Keratinocyte (primary cell): ENCODE results near the gene VPS8. TPM values are rescaled to one million over a fixed set of nuclear protein-coding genes. Genes with fewer than 3 reads are reported as not detected.

Experiments
- DNase-seq: peaks from one replicate; pipeline ENCODE4 v3.0.0-alpha.2; 2011; ENCODE audit warnings: low read depth, missing footprints, low spot score
- FAIRE-seq: peaks from 2 replicates; lab custom pipeline; 2011; peaks lifted over from hg19 to GRCh38; lab: Jason Lieb, UNC
- H2AFZ ChIP-seq: 2 replicates; pipeline ENCODE4 v1.6.0; 2012; ENCODE audit warnings: low read length, control low read depth, inconsistent platforms; ENCODE audit not compliant: control insufficient read depth
- H3K27ac ChIP-seq: 2 replicates; pipeline ENCODE4 v1.5.1; 2011; ENCODE audit warnings: low read length; ENCODE audit not compliant: control insufficient read depth, insufficient read depth
- H3K27me3 ChIP-seq: 3 replicates; pipeline ENCODE4 v1.6.0; 2011; ENCODE audit warnings: low read length; ENCODE audit not compliant: control insufficient read depth, insufficient read depth; ENCODE audit errors: extremely low read depth
- H3K36me3 ChIP-seq, 2 experiments: 2 replicates in 1 of 2; 3 replicates in 1 of 2; pipeline ENCODE4 v1.5.1; 2011; ENCODE audit warnings: low read length in 2 of 2, mild to moderate bottlenecking in 1 of 2; ENCODE audit not compliant: control insufficient read depth in 2 of 2, insufficient read depth in 2 of 2; ENCODE audit errors: extremely low read depth in 1 of 2
- H3K4me1 ChIP-seq: 3 replicates; pipeline ENCODE4 v1.5.1; 2011; ENCODE audit warnings: low read length; ENCODE audit not compliant: control insufficient read depth, insufficient read depth; ENCODE audit errors: extremely low read depth
- H3K4me2 ChIP-seq: 3 replicates; pipeline ENCODE4 v1.6.0; 2011; ENCODE audit warnings: low read depth, low read length; ENCODE audit not compliant: control insufficient read depth, insufficient read depth; ENCODE audit errors: extremely low read depth
- H3K4me3 ChIP-seq, 3 experiments: fragments of 200-600 bp in 1 of 3; sonication (generic) in 1 of 3; 2 replicates in 2 of 3; 3 replicates in 1 of 3; pipeline ENCODE4 v1.5.1; 2011 to 2016; ENCODE audit warnings: low read length in 3 of 3, mild to moderate bottlenecking in 3 of 3, control low read depth in 2 of 3, inconsistent platforms in 1 of 3, low read depth in 1 of 3, mixed read lengths in 1 of 3, mixed run types in 1 of 3, moderate library complexity in 1 of 3; ENCODE audit not compliant: control insufficient read depth in 2 of 3, insufficient read depth in 2 of 3; ENCODE audit errors: extremely low read depth in 1 of 3
- H3K79me2 ChIP-seq: 2 replicates; pipeline ENCODE4 v1.6.0; 2012; ENCODE audit warnings: low read length; ENCODE audit not compliant: control insufficient read depth, insufficient read depth
- H3K9ac ChIP-seq: 3 replicates; pipeline ENCODE4 v1.6.0; 2011; ENCODE audit warnings: low read length; ENCODE audit not compliant: control insufficient read depth, insufficient read depth; ENCODE audit errors: extremely low read depth
- H3K9me1 ChIP-seq: 3 replicates; pipeline ENCODE4 v1.6.0; 2011; ENCODE audit warnings: low read length; ENCODE audit not compliant: control insufficient read depth, insufficient read depth; ENCODE audit errors: extremely low read depth
- H3K9me3 ChIP-seq: 2 replicates; pipeline ENCODE4 v1.5.1; 2012; ENCODE audit warnings: low read depth, low read length; ENCODE audit not compliant: control insufficient read depth
- H4K20me1 ChIP-seq: 3 replicates; pipeline ENCODE4 v1.6.0; 2011; ENCODE audit warnings: low read length; ENCODE audit not compliant: control insufficient read depth, insufficient read depth; ENCODE audit errors: extremely low read depth
- EZH2 ChIP-seq: IDR thresholded peaks from one replicate; pipeline ENCODE4 v1.6.1; 2012; ENCODE audit warnings: inconsistent platforms, mild to moderate bottlenecking, low read length, moderate library complexity
- dilution Hi-C: fragments of 300-500 bp; cut with MboI; formaldehyde crosslinking; loops from one replicate; pipeline ENCODE4 v1.7.0; 2020; ENCODE audit warnings: low sequenced_read_pairs; ENCODE audit not compliant: extremely low pct_ligation_motif_present
- polyA plus RNA-seq, 5 experiments: library from polyadenylated mRNA; depleted of rRNA in 3 of 5; stranded (reverse) in 3 of 5; stranded (forward) in 1 of 5; unstranded in 1 of 5; fragments of >200 nt; gene quantifications; 1 replicate in 1 of 5; 2 replicates in 3 of 5; 3 replicates in 1 of 5; pipeline versions ENCODE4 v1.2.1 to v1.2.3, GENCODE V29; 2011 to 2012; ENCODE audit warnings: missing spikeins in 2 of 5, low read depth in 1 of 5, low replicate concordance in 1 of 5
- TF ChIP-seq, protein P1 (sequence below), 3 experiments: IDR thresholded peaks in 1 of 3; conservative IDR thresholded peaks in 1 of 3; optimal IDR thresholded peaks in 1 of 3; 2 replicates in 2 of 3; 3 replicates in 1 of 3; pipeline versions ENCODE3 to v1.5.1; 2011; ENCODE audit warnings: low read length in 3 of 3, mild to moderate bottlenecking in 3 of 3, moderate library complexity in 2 of 3, control low read depth in 1 of 3, inconsistent platforms in 1 of 3; ENCODE audit not compliant: insufficient read depth in 2 of 3; ENCODE audit errors: extremely low read depth in 1 of 3

Gene VPS8
- polyA plus RNA-seq, 1 donor (not counting 4 experiments of a cell fraction or from before 2014, with no cell fraction given) = 28.4 TPM

DNA sequence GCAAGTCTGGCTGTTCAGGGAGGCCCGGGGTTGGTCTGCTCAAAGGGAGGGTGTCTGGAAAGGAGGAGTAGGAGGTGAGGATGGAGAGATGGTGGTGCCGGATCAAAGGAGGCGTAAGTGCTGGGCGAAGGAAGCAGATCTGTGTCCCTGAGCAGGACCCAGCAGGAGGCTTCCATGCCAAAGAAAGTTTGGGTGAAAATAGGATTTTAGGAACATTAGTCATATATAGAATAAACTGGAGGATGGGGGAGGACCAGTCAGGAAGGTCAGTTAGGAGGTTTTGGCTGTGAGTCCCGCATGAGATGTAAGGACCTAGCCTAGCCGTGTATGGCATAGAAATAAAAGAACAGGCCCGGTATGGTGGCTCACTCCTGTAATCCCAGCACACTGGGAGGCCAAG lies 28.6 kb upstream of the VPS8 start:
- no peaks in the 10 kb centered on the region for H3K79me2 ChIP-seq
- no peak overlapping the region for H2AFZ ChIP-seq
- FAIRE-seq (no peak), DNase-seq (no peak)
- dilution Hi-C loops = no loop called here
- TF ChIP-seq, protein P1, sequence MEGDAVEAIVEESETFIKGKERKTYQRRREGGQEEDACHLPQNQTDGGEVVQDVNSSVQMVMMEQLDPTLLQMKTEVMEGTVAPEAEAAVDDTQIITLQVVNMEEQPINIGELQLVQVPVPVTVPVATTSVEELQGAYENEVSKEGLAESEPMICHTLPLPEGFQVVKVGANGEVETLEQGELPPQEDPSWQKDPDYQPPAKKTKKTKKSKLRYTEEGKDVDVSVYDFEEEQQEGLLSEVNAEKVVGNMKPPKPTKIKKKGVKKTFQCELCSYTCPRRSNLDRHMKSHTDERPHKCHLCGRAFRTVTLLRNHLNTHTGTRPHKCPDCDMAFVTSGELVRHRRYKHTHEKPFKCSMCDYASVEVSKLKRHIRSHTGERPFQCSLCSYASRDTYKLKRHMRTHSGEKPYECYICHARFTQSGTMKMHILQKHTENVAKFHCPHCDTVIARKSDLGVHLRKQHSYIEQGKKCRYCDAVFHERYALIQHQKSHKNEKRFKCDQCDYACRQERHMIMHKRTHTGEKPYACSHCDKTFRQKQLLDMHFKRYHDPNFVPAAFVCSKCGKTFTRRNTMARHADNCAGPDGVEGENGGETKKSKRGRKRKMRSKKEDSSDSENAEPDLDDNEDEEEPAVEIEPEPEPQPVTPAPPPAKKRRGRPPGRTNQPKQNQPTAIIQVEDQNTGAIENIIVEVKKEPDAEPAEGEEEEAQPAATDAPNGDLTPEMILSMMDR (optimal IDR thresholded peaks at IDR 0.05 in 1 of 3, IDR thresholded peaks at IDR 0.05 in 1 of 3, conservative IDR thresholded peaks at IDR 0.05 in 1 of 3; ENCODE audit: extremely low read depth in 1 of 3, insufficient read depth in 2 of 3, low read length in 3 of 3) = no peak
- TF ChIP-seq EZH2 = no peak
- no peak overlapping the region for H3K27ac ChIP-seq
- no peak overlapping the region for H3K4me3 ChIP-seq
- no peaks in the 10 kb centered on the region for H3K4me1 ChIP-seq
- no peaks in the 10 kb centered on the region for H3K36me3 ChIP-seq
- H3K9ac ChIP-seq = no peak overlapping the region
- H3K4me2 ChIP-seq = no peak overlapping the region
- no peaks in the 10 kb centered on the region for H3K9me1 ChIP-seq
- no peaks in the 10 kb centered on the region for H3K9me3 ChIP-seq
- H3K27me3 ChIP-seq = peaks cover 9% of the 10 kb centered on the region
- H4K20me1 ChIP-seq = no peaks in the 10 kb centered on the region

DNA sequence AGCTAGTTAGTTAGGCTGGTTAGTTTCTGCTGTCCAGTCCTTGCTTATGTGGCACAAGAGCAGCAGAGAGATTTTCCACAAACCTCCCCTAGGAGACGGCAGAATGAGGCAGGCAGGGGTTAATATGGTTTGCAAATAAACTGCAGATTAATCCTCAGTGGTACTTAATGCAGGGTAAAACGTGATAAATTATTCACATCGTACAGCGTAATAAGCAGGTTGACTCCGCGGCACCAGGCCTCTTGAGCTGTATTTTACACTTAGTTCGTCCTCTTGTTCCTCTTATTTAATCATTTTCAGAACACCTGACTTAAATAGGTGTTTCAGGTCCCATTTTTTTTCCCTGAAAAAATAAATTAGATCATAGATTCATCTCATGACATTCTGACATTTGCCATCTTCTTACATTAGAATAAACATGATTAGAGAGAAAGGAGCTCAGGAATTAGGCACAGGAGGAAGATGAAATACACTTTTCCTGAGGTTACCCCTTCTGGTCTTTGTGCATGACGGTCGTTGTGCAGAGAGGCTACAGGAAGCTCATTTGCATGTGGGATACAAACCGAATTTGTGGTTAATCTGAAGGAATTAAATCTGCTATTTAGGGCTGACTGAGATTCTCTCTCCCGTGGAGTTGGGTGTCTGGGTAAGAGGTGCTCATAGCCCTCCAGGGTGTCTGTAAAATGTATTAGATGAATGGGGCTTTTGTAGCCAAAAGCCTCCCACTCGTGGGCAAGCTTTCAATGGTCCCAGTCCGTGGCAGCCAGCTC lies 27.1 kb upstream of the VPS8 start:
- TF ChIP-seq, protein P1 (optimal IDR thresholded peaks at IDR 0.05 in 1 of 3, IDR thresholded peaks at IDR 0.05 in 1 of 3, conservative IDR thresholded peaks at IDR 0.05 in 1 of 3; ENCODE audit: extremely low read depth in 1 of 3, insufficient read depth in 2 of 3, low read length in 3 of 3) = no peak
- no peak for TF ChIP-seq EZH2
- DNase-seq (no peak), FAIRE-seq (no peak)
- no peak overlapping the region for H2AFZ ChIP-seq
- H3K9me3 ChIP-seq = no peaks in the 10 kb centered on the region
- H3K9me1 ChIP-seq = no peaks in the 10 kb centered on the region
- H3K4me3 ChIP-seq = no peak overlapping the region
- H3K27me3 ChIP-seq = peaks cover 6% of the 10 kb centered on the region
- dilution Hi-C loops = no loop called here
- no peaks in the 10 kb centered on the region for H4K20me1 ChIP-seq
- no peak overlapping the region for H3K27ac ChIP-seq
- peaks cover 10% of the 10 kb centered on the region for H3K4me1 ChIP-seq
- H3K9ac ChIP-seq = no peak overlapping the region
- H3K36me3 ChIP-seq = no peaks in the 10 kb centered on the region
- no peaks in the 10 kb centered on the region for H3K79me2 ChIP-seq
- no peak overlapping the region for H3K4me2 ChIP-seq
